ENCODE measurements around the gene ZNF732. TPM values are rescaled to one million over a fixed set of nuclear protein-coding genes. Genes with fewer than 3 reads are reported as not detected.

The ZNF732 gene

DNA sequence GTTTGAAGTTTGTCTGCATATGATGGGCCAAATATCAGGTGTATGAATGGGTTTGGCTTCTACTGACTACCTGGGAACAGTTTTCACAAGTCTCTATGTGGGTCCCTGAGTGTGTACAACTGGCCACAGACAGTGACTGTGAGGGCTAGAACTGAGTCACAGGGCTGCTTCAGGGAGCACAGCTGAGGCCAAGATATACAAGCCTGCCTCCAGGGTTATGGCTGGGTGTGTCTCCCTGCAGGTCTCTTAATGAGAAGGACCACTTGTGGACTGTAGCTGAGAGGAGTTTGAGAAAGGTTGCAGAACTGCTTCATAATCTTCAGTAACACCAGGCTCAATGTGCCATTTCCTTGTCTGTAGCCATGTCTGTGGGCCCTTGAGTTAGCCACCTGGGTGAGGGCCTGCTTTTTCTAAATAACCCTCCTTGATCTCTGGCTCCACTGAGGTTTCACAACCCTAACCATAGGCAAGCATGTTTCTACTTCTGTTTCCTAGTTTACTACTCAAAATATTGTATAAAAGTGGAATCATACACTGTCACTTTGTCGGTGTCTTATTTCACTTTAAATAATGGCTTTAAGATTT lies 81.3 kb downstream of the ZNF732 start:
- H3K9ac ChIP-seq (ENCODE audit: low read length), result no peak overlapping the region
- no peaks in the 10 kb centered on the region for H3K4me1 ChIP-seq (ENCODE audit: control insufficient read depth, low read depth, low read length)
- H3K79me1 ChIP-seq (ENCODE audit: low read length), result peaks cover 2% of the 10 kb centered on the region
- no peak overlapping the region for H3K27ac ChIP-seq (ENCODE audit: low read depth, low read length)
- no peak for DNase-seq
- no peak overlapping the region for H4K8ac ChIP-seq (ENCODE audit: low read depth, low read length)
- H4K5ac ChIP-seq (ENCODE audit: low read length), result no peak overlapping the region
- H2BK15ac ChIP-seq (replicated peaks; ENCODE audit: low read depth), result no peak overlapping the region
- no peak overlapping the region for H3K56ac ChIP-seq (ENCODE audit: low read length)
- H3K36me3 ChIP-seq (ENCODE audit: control insufficient read depth, insufficient read depth, low read length), result no peaks in the 10 kb centered on the region
- no peak overlapping the region for H3K18ac ChIP-seq (ENCODE audit: low read length)
- H2AK5ac ChIP-seq (ENCODE audit: low read length), result no peak overlapping the region
- H3K4me3 ChIP-seq (ENCODE audit: low read length), result no peak overlapping the region
- no peak overlapping the region for H2BK5ac ChIP-seq (ENCODE audit: low read length)
- no peak overlapping the region for H3K4me2 ChIP-seq (ENCODE audit: low read length)
- H2BK120ac ChIP-seq (ENCODE audit: low read depth, low read length), result no peak overlapping the region
- WGBS (ENCODE audit: extremely low coverage, insufficient coverage, low lambda C conversion rate), result no CpG with 5 or more reads among the region's 1 CpG
- no peak overlapping the region for H3K4ac ChIP-seq (ENCODE audit: low read depth, low read length)
- H3K79me2 ChIP-seq (ENCODE audit: control insufficient read depth, insufficient read depth, low read length), result peaks cover 25% of the 10 kb centered on the region
- no peak overlapping the region for H3K23ac ChIP-seq (ENCODE audit: low read length)
- no peaks in the 10 kb centered on the region for H3K27me3 ChIP-seq (ENCODE audit: insufficient read depth, low read length, poor library complexity)

Small RNA genes within 50 kb of the gene (small RNA-seq; reads per million reads assigned to genes)
- not detected for gene AC079140.2 (ENCODE audit: insufficient read depth)
- not detected for gene MIR571 (ENCODE audit: insufficient read depth)

All from mesendoderm (in vitro differentiated cells).